ENCODE measurements around the gene NPAS3.

NPAS3 gene

DNA sequence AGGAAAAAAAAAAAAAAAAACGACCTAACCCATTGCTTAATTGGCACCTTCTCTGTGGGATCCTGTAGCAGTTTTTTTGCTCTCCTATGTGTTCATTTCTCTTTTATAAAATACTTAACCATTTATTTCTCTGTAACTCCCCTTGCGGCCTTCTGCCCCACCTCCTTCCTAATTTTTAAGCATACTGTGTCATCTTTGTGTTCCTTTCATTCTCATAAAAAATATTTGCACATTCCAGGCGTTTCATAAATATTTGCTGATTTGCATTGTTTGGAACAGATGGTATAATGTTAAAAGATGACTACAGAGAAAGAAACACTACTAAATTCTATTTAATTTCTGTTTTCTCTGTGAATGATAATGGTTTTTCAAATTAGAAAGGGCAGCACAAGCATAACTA is 77.9 kb downstream of the NPAS3 start:
- DNase-seq (ENCODE audit: low spot score), result no peak

DNA sequence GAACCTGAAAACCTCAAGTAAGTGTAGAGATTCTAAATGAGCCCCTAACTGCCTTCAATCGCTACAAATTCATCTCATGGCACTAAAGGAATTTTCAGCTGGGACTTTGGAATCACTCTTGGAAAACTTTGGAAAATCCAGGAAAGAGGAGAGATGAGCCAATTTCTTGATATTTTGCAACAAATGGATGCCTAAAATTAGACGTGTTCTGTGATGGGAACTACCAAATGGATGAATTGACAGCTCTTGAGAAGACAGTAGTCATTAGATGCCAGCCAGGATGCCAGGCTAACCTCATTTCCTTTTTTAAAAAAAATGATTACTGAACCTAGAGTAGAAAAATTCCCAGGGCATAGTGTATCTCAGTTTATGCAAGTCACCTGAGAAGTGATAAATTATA is 78.3 kb downstream of the NPAS3 start:
- DNase-seq (ENCODE audit: low spot score), result no peak

GRCh38 chr14:33019346-33019745 is 80.7 kb downstream of the NPAS3 start:
- no peak for DNase-seq (ENCODE audit: low spot score)

DNA sequence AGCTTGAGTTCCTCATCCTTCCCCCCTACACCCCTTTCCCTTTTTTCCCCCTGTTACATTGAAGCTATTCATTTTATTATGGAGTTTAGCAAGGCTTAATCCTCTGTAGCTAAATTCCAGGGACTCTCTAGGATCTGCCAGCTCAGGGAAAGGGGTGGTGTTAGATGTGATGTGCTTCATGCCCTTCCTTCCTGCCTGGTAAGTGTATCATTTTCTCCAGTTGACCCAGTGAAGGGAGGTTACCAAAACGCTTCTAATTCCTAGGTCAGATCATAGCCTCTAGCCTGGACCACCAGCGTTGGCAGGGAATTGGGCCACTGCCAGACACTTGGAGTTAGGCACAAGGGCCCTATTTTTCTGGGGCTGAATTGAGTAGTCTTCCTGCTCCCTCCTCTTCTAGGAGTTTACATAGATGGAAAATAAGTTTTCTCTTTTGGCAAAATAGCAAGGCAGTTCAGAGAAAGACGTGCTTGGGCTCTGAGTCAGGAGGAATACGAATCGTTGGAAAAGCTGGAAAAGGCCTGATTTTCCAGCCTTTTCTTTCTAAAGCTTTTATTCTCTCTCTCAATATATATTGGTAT is 88.3 kb downstream of the NPAS3 start:
- DNase-seq (ENCODE audit: low spot score), result no peak

DNA sequence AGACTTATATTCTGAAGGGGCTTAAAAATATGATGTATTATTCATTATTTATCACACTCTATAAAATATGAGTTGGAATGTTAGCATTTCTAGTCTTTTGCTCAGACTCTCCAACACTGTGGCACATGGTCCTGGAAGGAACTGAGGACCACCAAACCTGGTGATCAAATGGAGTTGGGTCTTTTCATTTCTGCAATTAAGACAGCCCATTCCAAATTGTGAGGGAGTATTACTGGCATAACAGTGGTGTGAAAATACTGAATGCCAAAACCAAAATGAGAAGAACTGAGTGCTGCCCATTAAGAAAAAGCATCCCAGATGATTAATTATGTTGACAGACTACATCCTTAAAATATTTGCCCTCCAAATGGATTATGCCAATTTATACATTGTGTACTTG is 90.8 kb downstream of the NPAS3 start:
- DNase-seq (ENCODE audit: low spot score), result no peak

DNA sequence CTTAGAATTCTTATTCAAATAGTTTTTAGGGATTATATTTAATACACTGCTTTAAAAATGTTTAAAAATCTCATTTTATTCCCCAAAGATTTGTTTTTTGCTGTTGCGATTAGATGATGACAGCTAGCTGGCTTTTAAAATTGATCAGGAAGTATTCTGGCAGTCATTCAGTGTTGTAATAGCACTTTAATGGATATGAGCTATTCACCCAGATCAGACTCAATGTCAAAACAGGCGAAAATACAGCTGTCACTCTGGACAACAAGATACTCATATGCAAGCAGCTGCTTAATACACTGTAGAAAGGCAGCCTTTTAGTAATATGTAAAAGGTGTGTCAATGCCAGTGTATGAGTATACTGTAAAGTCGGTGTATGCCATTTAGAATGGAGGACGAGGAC is 91.7 kb downstream of the NPAS3 start:
- no peak for DNase-seq (ENCODE audit: low spot score)

- DNase-seq (ENCODE audit: low spot score), result no peak
These were observed 96.9 kb downstream of the NPAS3 start for GRCh38 chr14:33035416-33036194.

GRCh38 chr14:33039311-33039710 is 100.6 kb downstream of the NPAS3 start:
- DNase-seq (ENCODE audit: low spot score), result no peak

DNA sequence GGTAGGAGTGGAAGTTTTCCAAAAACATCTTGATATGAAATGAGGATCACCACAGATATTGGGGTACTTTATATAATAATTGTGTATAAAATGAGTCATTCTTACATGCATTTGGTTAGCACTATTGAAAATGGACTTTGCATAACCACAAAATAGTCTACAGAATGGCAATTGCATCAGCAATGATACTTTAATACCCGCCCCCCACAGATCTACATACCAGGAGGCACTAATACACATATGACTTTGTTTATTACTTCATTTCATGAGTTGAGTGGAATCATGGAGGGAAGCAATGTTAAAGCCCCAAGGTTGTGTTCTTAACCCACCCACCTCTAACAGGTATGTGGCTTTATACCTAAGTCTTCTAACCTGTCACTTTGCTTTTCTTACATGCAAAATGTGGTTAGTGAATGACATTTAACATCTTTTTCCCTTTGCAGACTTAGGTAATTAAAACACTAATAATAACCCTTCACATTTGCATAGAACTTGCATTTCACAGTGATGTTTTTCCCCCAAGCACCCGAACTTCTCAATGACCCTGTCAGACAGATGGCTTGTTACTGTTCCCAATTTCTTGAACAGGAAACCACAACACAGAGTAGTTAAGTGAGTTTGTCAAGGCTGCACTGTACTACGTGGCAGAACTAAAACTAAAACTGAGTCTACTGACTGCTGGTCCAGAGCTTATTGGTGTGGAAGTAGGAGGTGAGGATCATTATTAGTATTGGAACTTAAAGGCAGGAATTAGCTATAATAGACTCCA is 101.9 kb downstream of the NPAS3 start:
- no peak for DNase-seq (ENCODE audit: low spot score)

DNA sequence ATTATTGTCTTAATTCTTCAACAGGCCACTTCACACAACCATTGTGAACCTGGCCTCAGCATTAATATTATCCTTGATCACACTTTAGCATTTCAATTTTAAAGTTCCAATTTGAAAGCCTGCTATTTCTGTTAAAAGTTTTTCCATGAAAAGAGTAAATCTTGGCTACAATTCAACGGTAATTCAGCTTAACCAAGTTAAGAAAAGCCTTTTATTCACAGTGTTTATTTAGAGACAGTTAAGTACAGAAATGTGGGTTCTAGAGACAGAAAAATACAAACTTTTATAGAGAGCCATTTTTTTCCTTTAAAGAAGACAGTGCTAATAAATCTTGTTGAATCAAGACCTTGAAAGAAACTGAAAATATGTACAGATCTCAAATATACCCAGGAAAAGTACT is 103.9 kb downstream of the NPAS3 start:
- no peak for DNase-seq (ENCODE audit: low spot score)

- no peak for DNase-seq (ENCODE audit: low spot score)
These were observed 107.1 kb downstream of the NPAS3 start for GRCh38 chr14:33045760-33046159.

DNA sequence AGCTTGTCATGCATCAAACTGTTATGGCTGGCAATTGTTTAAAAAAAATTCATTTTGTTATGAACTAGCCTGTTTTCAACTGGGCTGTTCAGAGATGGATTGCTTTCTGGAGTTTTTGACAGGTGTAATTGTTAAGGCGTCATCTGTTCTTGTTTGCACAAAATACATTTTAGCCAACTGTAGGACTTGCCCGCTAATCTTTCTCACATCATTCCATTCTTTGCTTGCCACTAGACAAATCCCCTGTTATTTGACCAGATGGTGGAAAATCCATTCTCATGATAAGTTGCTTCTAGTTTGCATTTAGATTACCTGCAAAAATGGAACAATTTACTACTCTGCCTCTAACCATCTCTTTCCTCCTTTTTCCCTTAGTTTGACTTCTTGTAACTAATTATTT is 114.3 kb downstream of the NPAS3 start:
- DNase-seq (ENCODE audit: low spot score), result no peak

GRCh38 chr14:33056213-33056612 is 117.5 kb downstream of the NPAS3 start:
- no peak for DNase-seq (ENCODE audit: low spot score)

DNA sequence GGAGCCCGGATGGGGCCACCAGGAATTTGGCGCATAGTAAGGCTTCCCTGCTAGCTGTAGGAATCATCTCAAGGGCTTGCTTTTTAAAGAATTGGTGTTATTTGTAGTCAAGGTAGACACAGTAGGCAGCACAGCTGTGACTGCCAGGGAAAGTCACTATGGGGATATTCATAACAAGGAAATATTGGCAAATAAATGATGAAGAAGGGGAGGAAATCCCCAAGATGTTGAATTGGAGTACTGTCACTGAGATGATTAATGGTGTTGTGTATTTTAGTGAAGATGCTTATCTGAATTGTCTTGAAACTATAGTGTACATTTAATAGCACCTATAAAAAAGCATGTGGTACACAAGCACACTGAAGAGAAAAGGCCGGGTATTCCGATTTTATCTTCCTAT is 118.9 kb downstream of the NPAS3 start:
- DNase-seq (ENCODE audit: low spot score), result no peak

DNA sequence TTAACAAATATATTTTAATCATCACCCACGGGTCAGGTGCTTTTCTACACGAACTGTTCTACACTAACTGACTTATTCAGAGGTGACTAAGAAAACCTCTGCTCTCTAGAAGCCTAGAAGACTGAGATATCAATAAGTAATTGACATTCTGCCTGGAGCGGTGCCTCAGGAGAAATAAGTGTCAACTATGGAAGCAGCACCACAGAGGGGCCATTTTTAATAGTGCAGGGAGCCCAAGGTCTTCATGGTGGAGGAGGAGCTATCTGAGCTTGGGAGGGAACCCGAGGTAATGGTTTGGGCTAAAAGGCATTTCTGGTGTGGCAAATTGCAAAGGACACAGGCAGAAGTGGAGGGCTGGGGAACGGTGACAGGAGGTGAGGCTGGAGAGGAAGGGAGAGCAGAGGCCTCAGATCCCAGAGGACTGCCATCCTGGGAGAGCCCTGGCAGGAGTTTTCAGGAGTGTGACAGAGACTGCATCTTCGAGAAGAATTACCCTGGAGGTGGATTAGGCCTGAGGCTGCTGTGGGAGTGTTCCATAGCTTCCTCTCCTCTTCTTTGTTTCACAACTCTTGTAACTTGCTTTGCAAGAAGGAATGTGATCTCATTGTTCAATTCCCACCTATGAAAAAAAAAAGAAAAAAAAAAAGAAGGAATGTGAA is 123.1 kb downstream of the NPAS3 start:
- no peak for DNase-seq (ENCODE audit: low spot score)

DNA sequence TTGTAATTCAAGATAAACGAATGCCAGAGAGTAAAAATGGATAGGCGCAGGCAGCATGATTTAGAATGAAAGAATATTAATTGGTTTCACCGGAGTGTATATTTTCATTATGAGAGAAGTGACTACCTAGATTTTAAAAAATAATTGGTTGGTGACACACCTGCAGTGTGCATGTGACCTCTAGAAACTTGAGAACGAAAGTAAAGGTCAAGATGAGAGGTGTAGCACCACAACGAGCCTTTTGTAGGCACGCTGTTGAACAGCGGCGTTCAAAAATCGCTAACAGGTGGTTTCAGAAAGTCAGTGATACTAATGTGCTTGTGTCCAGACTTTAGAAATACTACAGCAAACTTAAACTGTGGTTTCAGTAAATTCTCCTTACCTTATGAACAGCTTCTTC is 123.8 kb downstream of the NPAS3 start:
- DNase-seq (ENCODE audit: low spot score), result no peak

DNA sequence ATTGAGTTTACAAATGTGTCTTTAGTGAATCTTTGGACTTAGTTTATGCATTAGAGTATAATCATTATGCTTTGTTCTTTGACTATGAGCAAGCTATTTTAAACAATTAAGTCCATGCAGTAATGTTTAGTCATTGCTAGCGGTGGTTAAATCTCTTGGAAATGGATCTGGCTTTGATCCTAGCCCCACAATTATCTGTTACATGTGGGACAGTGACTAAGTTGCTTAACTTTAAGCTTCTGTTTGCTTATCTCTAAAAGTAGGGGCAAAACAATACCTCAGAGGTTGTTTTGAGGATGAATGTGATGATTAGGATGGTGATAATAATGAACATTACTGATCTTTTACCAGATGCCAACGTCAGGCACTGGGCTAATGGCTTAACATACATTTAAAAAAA is 124.2 kb downstream of the NPAS3 start:
- DNase-seq (ENCODE audit: low spot score), result no peak

- no peak for DNase-seq (ENCODE audit: low spot score)
These were observed 124.8 kb downstream of the NPAS3 start for GRCh38 chr14:33063521-33063920.

GRCh38 chr14:33065634-33066033 is 127.0 kb downstream of the NPAS3 start:
- no peak for DNase-seq (ENCODE audit: low spot score)

DNA sequence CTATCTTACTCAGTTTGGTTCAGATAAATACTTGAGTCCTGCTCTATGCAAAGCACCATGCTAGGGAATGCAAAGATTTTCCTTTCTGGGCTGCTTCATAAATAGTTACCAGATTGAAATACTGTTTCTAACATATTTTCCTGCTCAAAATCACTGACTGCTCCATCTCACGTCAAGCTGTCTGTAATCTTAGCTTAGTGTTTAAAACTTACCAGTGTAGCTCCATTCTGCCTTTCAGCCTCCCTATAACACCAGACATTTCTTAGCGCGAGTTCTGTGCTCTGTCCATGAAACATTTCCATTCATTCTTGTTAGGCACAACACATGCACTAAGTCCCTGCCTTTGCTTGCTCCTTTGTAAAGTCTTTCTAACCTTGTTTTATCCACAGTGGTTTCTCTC is 129.4 kb downstream of the NPAS3 start:
- DNase-seq (ENCODE audit: low spot score), result no peak

DNA sequence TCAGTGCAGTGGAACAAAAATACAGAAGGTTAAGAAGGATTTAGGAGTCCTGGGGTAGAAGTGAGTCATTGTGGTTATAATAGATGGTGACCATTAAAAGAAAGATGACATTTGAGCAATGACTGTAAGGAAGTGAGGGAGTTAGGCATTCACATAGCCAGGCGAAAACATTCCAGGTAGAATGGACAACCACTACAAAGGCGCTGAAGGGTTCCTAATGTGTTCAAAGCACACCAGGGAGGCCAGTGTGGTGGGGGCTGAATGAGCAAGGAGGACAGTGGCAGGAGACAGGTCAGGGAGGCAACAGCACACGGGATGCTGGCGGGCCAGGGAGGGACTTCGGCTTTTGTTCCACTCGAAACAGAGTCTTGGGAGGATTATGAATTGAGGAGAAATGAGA is 129.9 kb downstream of the NPAS3 start:
- DNase-seq (ENCODE audit: low spot score), result no peak

GRCh38 chr14:33070475-33070874 is 131.8 kb downstream of the NPAS3 start:
- DNase-seq (ENCODE audit: low spot score), result no peak

DNA sequence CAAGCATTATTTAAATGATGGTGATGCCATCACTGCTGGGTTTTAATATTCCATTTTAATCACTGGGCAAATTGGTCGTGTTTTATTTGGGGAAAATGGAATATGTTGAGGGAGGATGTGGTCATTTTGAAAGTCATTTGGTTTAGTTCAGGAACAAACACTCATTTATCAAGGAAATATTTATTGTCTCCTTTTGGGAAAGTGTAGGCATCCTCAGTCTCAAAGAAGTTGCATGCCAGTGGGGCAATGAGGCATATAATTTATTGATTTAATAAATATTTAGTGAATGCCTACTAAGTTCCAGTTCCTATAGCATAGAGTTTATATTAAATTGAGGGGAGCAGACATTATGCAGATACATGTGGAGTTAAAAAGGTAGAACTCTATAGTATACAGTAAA is 134.3 kb downstream of the NPAS3 start:
- no peak for DNase-seq (ENCODE audit: low spot score)
